H7 (cell line): ENCODE measurements around the gene PUM1. TPM values are rescaled to one million over a fixed set of nuclear protein-coding genes. Genes with fewer than 3 reads are reported as not detected.

Experiments
- DNase-seq: peaks from one replicate; pipeline ENCODE4 v3.0.0; 2012
- H3K27me3 ChIP-seq: 2 replicates; pipeline ENCODE4 v1.6.0; 2011; ENCODE audit warnings: mild to moderate bottlenecking, low read length; ENCODE audit not compliant: control insufficient read depth, insufficient read depth
- H3K36me3 ChIP-seq: replicated peaks from 2 replicates; pipeline ENCODE4 v1.5.1; 2011; ENCODE audit warnings: low read length; ENCODE audit not compliant: control insufficient read depth, insufficient read depth
- H3K4me3 ChIP-seq: 2 replicates; pipeline ENCODE4 v1.5.1; 2011; ENCODE audit warnings: low read depth, mild to moderate bottlenecking, control low read depth, low read length, moderate library complexity; ENCODE audit not compliant: insufficient read depth
- total RNA-seq: library from RNA; depleted of rRNA; stranded (reverse); fragments of >200 nt; shearing (Covaris generic); gene quantifications from 2 replicates; pipeline ENCODE4 v1.2.3, GENCODE V29; 2014

Gene PUM1
- total RNA-seq, 1 experiment from 2014 or later: 105 TPM

DNA sequence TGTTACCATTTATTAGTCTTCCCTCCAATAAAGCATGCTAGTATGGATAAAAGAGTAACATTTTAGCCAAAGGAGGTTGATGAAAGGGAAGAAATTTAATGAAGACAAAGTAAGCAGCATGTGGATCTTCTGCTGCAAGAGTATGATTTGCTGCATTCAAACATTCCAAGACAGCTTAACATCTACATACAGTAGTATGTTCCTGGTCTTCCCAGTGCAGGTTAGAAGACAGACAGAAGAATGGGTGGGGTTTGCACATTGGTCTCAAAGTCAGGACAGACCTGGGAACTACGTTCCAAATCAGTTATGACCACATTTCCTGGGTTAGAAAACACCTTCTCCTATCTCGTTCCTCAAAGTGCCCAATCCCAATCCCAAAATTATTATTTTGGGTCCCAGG is 43.3 kb downstream of the PUM1 start:
- Histone ChIP-seq H3K4me3 (no peak overlapping the region), H3K36me3 (no peaks in the 10 kb centered on the region; the same call in 1 of the 2 replicates), H3K27me3 (no peaks in the 10 kb centered on the region)
- no peak for DNase-seq

- no peak for DNase-seq
- Histone ChIP-seq H3K36me3 (no peaks in the 10 kb centered on the region; the same call in 1 of the 2 replicates), H3K4me3 (no peak overlapping the region), H3K27me3 (no peaks in the 10 kb centered on the region)
Observed at GRCh38 chr1:31020007-31020790, 45.3 kb downstream of the PUM1 start.

DNA sequence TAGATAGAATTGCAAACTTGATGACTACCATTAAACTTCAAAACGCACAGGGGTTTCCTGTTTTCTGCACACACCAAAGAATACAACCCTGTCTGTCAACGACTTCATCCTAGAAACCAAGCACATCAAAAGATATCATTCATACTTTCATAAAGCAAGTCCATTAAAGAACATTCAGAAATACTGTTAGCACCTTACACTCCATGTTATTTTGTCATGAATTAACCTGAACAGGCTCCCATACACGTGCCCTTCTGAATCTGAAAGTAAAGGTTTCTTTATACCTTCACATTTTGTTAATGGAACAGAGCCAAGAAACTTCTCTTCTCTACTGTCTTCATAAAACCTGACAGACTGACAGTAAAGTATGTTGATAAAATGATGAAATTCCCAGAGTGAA is 46.1 kb downstream of the PUM1 start:
- Histone ChIP-seq H3K4me3 (no peak overlapping the region), H3K36me3 (no peaks in the 10 kb centered on the region; the same call in 1 of the 2 replicates), H3K27me3 (no peaks in the 10 kb centered on the region)
- DNase-seq: no peak

- DNase-seq: no peak
- H3K36me3 ChIP-seq: no peaks in the 10 kb centered on the region; the same call in 1 of the 2 replicates
- H3K4me3 ChIP-seq: no peak overlapping the region
- H3K27me3 ChIP-seq: no peaks in the 10 kb centered on the region
Observed at GRCh38 chr1:31016868-31017267, 48.6 kb downstream of the PUM1 start.

DNA sequence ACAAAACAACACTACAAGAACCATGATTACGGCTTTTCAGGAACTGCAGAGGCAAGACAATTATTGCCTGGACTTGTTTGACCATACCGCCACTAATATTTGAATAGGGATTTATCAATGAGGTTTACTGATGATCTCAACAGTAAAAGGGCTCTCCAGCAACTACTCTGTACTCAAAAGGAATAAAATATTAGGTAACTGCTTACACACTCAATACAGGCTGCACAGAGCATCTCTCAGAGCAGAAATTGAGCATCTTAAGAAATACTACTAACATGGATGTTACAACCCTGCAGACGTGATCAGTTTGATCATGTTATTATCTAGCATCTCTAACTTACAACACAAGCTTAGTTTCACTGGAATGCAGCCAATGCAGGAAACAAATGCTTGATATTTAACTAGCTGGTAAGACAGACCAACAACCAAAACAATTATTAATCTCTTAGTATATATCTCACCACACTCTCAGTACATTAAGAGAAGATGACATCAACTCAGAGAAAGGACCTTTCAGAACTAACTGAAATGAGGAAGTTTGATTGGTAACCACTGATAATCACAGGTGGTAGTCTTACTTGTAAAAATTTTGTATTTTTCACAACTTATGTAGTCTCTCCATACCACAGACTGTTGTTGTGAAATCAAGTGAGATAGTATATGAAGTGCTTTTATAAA is 52.2 kb downstream of the PUM1 start:
- Histone ChIP-seq H3K4me3 (no peak overlapping the region), H3K36me3 (no peaks in the 10 kb centered on the region), H3K27me3 (no peaks in the 10 kb centered on the region)
- DNase-seq: no peak

DNA sequence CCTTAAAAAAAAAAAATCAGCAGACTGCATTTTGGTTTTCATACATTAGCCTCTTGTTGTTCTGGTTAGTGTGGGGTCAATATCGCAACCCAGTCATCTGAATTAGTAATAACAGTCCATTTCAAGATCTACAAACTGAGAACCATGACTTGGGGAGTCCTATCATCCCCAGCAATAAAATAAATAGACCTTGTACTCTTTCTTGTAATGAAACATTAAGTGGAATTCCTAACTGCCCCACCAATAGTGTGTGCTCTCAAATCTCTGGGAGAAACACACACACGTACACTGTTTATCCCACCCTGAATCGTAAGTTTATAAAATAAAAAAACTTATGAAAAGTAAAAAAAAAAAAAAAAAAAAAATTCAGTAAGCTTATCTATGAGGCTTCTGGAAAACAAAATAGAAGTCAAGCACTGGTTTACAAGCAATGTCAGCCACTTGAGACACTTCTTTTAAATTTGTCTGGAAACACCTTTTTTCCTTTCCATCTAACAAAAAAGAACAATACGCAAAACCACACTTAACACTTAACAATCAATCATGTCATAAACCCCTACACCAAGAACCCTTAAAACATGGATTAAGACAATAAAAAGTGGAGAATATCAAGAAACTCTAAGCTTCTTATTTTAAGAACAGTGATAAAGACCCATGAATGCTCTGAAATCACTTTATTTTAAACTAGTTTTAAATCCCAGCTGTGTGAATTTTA is 53.1 kb downstream of the PUM1 start:
- DNase-seq: no peak
- no peak overlapping the region for H3K4me3 ChIP-seq
- no peaks in the 10 kb centered on the region for H3K27me3 ChIP-seq
- H3K36me3 ChIP-seq: no peaks in the 10 kb centered on the region

DNA sequence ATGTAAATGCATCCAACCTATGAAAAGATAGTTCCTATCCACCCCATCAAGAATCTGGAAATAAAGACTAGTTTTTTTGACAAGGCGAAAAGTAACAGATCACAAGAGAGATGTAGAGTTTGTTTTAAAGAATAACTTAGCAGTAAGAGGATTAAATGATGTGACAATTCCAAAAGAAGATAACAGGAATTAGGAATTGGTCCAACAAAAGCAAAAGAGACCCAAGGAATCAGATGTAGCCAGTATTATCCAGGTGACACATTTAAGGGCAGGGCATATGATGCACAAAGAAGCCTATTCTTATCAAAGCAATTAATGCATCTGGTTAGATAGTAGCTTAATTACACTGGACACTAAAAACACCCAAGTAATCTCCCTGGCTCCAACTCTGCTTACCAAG is 53.8 kb downstream of the PUM1 start:
- H3K27me3 ChIP-seq: no peaks in the 10 kb centered on the region
- H3K36me3 ChIP-seq: peaks cover 3% of the 10 kb centered on the region; the same call in 1 of the 2 replicates
- no peak for DNase-seq
- H3K4me3 ChIP-seq: no peak overlapping the region

DNA sequence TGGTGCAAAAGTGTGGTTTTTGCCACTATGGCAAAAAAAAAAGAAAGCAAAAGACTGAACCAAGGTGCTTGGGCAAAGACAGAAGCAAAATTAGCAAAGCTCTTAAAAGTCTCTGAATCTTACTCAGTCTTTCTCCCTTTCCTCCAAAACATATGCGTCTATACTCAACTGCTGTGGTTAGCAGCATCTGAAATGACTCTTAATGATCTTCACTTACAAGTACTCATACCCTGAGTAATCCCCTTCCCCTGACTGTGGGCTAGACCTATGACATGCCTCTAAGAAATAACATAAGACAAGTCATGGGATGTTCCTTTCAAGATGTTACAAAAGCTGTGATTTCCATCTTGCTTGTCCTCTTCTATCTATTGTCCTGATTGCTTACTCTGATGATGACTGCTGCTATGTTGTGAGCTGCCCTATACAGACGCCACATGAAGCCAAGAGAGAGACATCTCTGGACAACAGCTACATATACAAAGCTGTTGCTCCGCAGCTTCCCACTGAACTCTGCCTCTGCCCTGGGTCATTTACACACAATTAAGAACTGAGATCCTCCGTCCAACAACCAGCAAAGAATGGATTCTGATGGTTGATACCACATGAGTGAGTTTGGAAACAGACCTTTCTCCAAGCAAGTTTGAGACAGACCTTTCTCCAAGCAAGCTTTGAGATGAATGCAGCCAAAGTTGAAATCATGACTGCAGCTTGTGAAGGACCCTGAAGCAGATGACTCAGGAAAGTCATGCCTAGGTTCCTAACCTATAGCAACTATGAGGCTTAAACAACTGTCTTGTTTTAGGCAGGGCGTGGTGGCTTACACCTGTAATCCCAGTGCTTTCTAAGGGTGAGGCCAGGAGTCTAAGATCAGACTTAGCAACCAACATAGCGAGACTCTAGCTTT is 55.2 kb downstream of the PUM1 start:
- no peak overlapping the region for H3K4me3 ChIP-seq
- DNase-seq: no peak
- peaks cover 5% of the 10 kb centered on the region for H3K36me3 ChIP-seq
- no peaks in the 10 kb centered on the region for H3K27me3 ChIP-seq

DNA sequence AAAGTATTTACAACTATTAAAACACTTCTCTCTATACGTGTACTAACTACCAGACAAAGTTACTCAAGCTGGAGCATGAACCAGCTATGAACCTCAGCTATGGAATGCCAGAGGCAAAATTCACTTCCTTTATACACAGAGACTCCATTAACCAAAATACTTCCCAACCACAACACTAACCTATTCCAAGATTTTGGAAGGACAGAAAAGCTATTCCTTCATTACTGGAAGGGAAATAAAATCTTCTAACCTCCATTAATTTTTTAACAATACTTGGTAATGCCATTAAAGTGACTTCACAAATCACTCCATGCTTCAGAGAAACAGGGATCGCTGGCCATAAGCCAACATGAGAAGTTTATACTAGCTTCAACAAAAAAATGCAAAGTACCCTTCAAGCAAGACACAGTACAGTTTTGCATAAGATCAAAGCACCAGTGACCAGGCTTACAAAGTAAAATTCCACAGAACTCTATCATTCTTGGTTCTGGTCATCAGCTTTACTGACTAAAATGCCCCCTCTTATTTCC is 58.0 kb downstream of the PUM1 start:
- Histone ChIP-seq H3K27me3 (no peaks in the 10 kb centered on the region), H3K4me3 (no peak overlapping the region)

DNA sequence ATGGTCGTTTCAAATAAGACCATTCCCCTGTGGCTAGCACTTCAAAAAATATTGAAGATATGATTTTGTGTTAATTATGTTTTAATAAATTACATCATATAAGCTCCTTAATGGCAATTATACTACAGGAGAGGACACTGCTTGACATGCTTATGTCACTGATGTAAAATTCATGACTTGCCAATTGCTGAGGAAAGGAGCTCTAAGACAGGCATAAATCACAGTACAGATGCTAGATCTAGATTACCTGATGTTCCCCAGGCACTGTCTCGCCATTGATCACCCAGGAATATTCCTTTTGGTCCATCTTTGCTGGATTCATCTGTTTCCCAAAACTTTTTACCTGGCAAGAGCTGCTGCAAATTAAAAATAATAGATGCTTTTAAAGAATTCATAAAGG is 58.8 kb downstream of the PUM1 start:
- Histone ChIP-seq H3K4me3 (no peak overlapping the region), H3K27me3 (no peaks in the 10 kb centered on the region), H3K36me3 (peaks cover 9% of the 10 kb centered on the region)
- no peak for DNase-seq

More for the DNA sequence above, 58.0 kb downstream of the PUM1 start:
- peaks cover 9% of the 10 kb centered on the region for H3K36me3 ChIP-seq
- no peak for DNase-seq

DNA sequence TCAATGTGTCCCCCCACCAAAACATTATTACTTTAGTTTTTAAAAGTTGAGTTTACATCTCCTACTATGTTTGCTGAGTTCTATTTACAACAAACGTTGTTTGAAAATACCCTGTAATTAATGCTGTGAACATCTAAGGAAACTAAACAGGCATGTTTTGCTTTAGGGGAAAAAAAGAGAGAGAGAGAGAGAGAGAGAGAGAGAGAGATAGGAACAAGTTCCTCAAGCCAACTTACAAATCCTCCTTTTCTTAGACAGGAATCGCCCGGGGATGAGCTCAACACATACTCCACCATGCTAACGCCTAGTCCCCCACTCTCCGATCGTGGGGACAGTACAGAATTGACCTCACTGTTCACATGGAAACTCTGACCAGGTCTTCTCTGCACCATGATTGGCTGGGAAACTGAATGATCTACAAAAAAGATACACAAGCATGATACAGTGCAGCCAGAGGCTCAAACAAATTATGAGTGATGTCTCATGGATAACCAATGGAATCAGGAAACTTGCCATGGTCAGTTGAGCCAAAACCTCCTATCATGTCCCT is 59.8 kb downstream of the PUM1 start:
- Histone ChIP-seq H3K36me3 (peaks cover 9% of the 10 kb centered on the region), H3K4me3 (no peak overlapping the region), H3K27me3 (no peaks in the 10 kb centered on the region)
- no peak for DNase-seq

- no peak for DNase-seq
- H3K36me3 ChIP-seq: peaks cover 9% of the 10 kb centered on the region
- H3K27me3 ChIP-seq: no peaks in the 10 kb centered on the region
- H3K4me3 ChIP-seq: no peak overlapping the region
Observed at GRCh38 chr1:31005198-31005597, 60.3 kb downstream of the PUM1 start.

GRCh38 chr1:31004231-31004621 is 61.3 kb downstream of the PUM1 start:
- Histone ChIP-seq H3K27me3 (no peaks in the 10 kb centered on the region), H3K36me3 (peaks cover 9% of the 10 kb centered on the region), H3K4me3 (no peak overlapping the region)
- no peak for DNase-seq
